Measurements from ENCODE around the gene RPL27. TPM values are rescaled to one million over a fixed set of nuclear protein-coding genes. Genes with fewer than 3 reads are reported as not detected.

RPL27 gene
- total RNA-seq, 4 donors from 2014 or later = 243 to 836 (median 677) TPM

DNA sequence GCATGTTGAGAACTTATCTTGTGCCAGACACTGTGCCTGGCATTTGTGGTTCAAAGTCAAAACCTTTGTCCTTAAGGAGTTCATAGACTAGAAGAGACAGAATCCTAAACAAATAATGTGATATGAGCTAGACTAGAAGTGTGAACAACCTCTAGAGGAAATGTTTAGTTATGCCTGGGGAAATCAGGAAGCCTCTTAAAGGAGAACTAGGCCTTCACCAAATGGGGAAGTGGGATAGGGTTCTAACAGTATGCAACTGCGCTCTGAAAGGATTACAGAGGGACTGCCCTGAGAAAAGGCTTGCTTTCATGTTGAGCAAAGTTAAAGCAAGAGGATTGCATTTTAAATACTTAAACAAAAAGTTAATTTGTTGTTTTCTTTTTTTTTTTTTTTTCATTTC lies 13.0 kb upstream of the RPL27 start:
- no peak for DNase-seq
- Histone ChIP-seq H3K27me3 (no peaks in the 10 kb centered on the region), H3K4me3 (no peak overlapping the region), H3K9me3 (no peaks in the 10 kb centered on the region), H3K4me1 (peaks cover 5 to 24% (median 18%) of the 10 kb centered on the region in 4 donors), H3K27ac (peak overlapping the region in 3 of 4 donors; percentile 26 to 40 (median 36)), H3K36me3 (peaks cover 0 to 34% (median 15%) of the 10 kb centered on the region in 4 donors)
- intact Hi-C loops (cut with DNase I; ENCODE audit: low total_unique reads) = no loop called here
- 32% methylated on average over 1 of the region's 1 CpG; no CpG with 5 or more reads in 1 of the 2 donors for WGBS, 2 donors (ENCODE audit: low coverage in 1 of 2)
- TF ChIP-seq, protein P1, sequence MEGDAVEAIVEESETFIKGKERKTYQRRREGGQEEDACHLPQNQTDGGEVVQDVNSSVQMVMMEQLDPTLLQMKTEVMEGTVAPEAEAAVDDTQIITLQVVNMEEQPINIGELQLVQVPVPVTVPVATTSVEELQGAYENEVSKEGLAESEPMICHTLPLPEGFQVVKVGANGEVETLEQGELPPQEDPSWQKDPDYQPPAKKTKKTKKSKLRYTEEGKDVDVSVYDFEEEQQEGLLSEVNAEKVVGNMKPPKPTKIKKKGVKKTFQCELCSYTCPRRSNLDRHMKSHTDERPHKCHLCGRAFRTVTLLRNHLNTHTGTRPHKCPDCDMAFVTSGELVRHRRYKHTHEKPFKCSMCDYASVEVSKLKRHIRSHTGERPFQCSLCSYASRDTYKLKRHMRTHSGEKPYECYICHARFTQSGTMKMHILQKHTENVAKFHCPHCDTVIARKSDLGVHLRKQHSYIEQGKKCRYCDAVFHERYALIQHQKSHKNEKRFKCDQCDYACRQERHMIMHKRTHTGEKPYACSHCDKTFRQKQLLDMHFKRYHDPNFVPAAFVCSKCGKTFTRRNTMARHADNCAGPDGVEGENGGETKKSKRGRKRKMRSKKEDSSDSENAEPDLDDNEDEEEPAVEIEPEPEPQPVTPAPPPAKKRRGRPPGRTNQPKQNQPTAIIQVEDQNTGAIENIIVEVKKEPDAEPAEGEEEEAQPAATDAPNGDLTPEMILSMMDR (IDR thresholded peaks at IDR 0.05) = no peak
- TF ChIP-seq POLR2A (IDR thresholded peaks at IDR 0.05) = no peak
- no peak for TF ChIP-seq EP300 (IDR thresholded peaks at IDR 0.05; ENCODE audit: low read depth)
- TF ChIP-seq POLR2AphosphoS5 (IDR thresholded peaks at IDR 0.05) = no peak
- in situ Hi-C loops (cut with MboI; ENCODE audit: low pct_ligation_motif_present in 1 of 4, low pct_unique_long_range_greater_than_20kb in 1 of 4, low sequenced_read_pairs in 3 of 4) = no loop called here

DNA sequence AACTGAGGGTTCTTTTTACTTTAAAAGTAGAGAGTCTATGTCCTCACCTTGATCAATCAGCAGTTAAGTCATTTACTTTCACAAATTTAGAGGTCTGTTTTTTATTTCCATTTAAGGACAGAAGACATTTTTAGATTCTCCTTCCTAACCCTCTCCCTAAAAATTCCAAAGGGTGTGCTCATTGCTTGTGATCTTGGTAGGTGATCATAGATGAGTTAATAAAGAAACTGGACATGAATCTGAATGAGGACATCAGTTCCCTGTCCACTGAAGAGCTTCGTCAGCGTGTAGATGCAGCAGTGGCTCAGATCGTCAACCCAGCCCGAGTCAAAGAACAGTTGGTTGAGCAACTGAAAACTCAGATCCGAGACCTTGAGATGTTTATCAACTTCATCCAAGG lies 9.1 kb upstream of the RPL27 start:
- H3K27ac ChIP-seq = no peak overlapping the region
- peaks cover 0 to 49% (median 23%) of the 10 kb centered on the region in 4 donors for H3K36me3 ChIP-seq
- H3K27me3 ChIP-seq = no peaks in the 10 kb centered on the region
- intact Hi-C loops (cut with DNase I; ENCODE audit: low total_unique reads) (no loop called here), in situ Hi-C loops (cut with MboI; ENCODE audit: low pct_ligation_motif_present in 1 of 4, low pct_unique_long_range_greater_than_20kb in 1 of 4, low sequenced_read_pairs in 3 of 4) (no loop called here)
- H3K4me3 ChIP-seq = no peak overlapping the region
- no peak for DNase-seq
- 95 to 100% methylated on average over 2 to 5 of the region's 5 CpGs for WGBS, 2 donors (ENCODE audit: low coverage in 1 of 2)
- H3K9me3 ChIP-seq = no peaks in the 10 kb centered on the region
- TF ChIP-seq POLR2AphosphoS5 (IDR thresholded peaks at IDR 0.05) (no peak), POLR2A (IDR thresholded peaks at IDR 0.05) (no peak), EP300 (IDR thresholded peaks at IDR 0.05; ENCODE audit: low read depth) (no peak)
- TF ChIP-seq, protein P1 (IDR thresholded peaks at IDR 0.05) = no peak
- peaks cover 0 to 5% (median 2%) of the 10 kb centered on the region in 4 donors for H3K4me1 ChIP-seq

DNA sequence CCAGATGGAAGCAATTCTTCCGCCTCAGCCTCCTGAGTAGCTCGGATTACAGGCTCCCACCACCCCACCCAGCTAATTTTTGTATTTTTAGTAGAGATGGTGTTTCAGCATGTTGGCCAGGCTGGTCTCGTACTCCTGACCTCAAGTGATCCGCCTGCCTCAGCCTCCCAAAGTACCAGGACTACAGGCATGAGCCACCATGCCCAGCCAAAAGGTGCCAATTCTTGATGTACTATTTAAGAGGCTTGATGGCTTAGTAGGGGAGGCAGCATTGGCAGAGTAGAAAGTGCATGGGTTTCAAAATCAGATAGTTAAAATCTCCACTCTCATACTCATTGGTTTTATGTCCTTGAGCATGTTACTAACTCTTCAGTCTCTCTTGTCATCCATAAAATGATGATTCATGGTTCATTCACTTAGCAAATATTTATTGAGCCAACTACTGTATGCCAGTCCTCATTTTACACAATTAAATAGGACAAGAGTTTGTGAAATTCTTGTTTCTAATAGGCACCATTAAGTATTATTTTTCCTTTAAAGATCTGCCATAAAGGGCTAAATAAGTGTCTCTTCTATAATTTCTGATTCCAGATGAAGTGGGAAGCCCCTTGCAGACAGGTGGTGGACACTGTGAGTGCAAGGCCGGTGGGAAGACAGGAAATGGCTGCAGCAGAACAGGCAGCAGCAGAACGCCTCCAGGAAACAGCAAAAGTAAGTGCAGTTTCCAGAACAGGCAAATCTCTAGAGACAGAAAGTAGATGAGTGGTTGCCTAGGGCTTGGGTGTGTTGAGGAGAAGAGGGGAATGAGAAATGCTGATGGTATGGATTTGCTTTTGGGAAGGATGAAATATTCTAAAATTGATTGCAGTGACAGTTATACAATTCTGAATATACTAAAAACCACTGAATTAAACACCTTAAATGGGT lies 8.2 kb upstream of the RPL27 start:
- H3K9me3 ChIP-seq = no peaks in the 10 kb centered on the region
- no peak overlapping the region for H3K27ac ChIP-seq
- WGBS, 2 donors (ENCODE audit: low coverage in 1 of 2) = 80 to 85% methylated on average over 6 of the region's 6 CpGs
- DNase-seq = no peak
- H3K4me1 ChIP-seq = no peaks in the 10 kb centered on the region
- TF ChIP-seq EP300 (IDR thresholded peaks at IDR 0.05; ENCODE audit: low read depth) (no peak), POLR2A (IDR thresholded peaks at IDR 0.05) (no peak), POLR2AphosphoS5 (IDR thresholded peaks at IDR 0.05) (no peak)
- TF ChIP-seq, protein P1 (IDR thresholded peaks at IDR 0.05) = no peak
- in situ Hi-C loops (cut with MboI; ENCODE audit: low pct_ligation_motif_present in 1 of 4, low pct_unique_long_range_greater_than_20kb in 1 of 4, low sequenced_read_pairs in 3 of 4) (no loop called here), intact Hi-C loops (cut with DNase I; ENCODE audit: low total_unique reads) (no loop called here)
- H3K36me3 ChIP-seq = peaks cover 0 to 49% (median 23%) of the 10 kb centered on the region in 4 donors
- H3K27me3 ChIP-seq = no peaks in the 10 kb centered on the region
- no peak overlapping the region for H3K4me3 ChIP-seq

DNA sequence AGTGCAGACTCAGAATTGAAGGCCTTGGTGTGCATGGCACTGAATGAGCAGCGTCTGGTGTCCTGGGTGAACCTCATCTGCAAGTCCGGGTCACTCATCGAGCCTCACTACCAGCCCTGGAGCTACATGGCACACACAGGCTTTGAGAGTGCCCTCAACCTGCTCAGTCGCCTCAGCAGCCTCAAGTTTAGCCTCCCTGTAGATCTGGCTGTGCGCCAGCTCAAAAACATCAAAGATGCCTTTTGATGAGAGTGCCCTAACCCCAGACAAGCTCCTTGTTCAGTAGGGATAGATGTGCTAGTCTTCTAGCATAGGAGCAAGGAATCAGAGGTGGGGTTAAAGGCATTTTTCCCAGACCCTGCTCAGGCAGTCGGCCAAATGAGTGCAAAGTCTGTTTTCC lies 6.7 kb upstream of the RPL27 start:
- Histone ChIP-seq H3K9me3 (no peaks in the 10 kb centered on the region), H3K27me3 (no peaks in the 10 kb centered on the region), H3K27ac (no peak overlapping the region), H3K4me3 (no peak overlapping the region), H3K4me1 (no peaks in the 10 kb centered on the region), H3K36me3 (peaks cover 0 to 49% (median 20%) of the 10 kb centered on the region in 4 donors)
- no peak for DNase-seq
- intact Hi-C loops (cut with DNase I; ENCODE audit: low total_unique reads) = no loop called here
- TF ChIP-seq POLR2AphosphoS5 (IDR thresholded peaks at IDR 0.05) = no peak
- TF ChIP-seq POLR2A (IDR thresholded peaks at IDR 0.05) = no peak
- TF ChIP-seq, protein P1 (IDR thresholded peaks at IDR 0.05) = no peak
- in situ Hi-C loops (cut with MboI; ENCODE audit: low pct_ligation_motif_present in 1 of 4, low pct_unique_long_range_greater_than_20kb in 1 of 4, low sequenced_read_pairs in 3 of 4) = no loop called here
- 92% methylated on average over 6 of the region's 6 CpGs; no CpG with 5 or more reads in 1 of the 2 donors for WGBS, 2 donors (ENCODE audit: low coverage in 1 of 2)
